ENCODE results near the gene QSER1. TPM values are rescaled to one million over a fixed set of nuclear protein-coding genes. Genes with fewer than 3 reads are reported as not detected.

Gene QSER1
- total and polyA plus RNA-seq, 3 donors from 2014 or later: 18.1 to 42.7 (median 35.4) TPM

GRCh38 chr11:32991427-32991826 is 98.8 kb downstream of the QSER1 start:
- intact Hi-C loops (cut with DNase I; ENCODE audit: low total_unique reads): no loop called here
- H3K9me3 ChIP-seq: no peaks in the 10 kb centered on the region
- no peaks in the 10 kb centered on the region for H3K27me3 ChIP-seq
- DNase-seq: no peak
- no peaks in the 10 kb centered on the region for H3K4me1 ChIP-seq
- no peaks in the 10 kb centered on the region for H3K36me3 ChIP-seq (ENCODE audit: low read depth, missing control alignments)
- 89 to 94% methylated on average over 3 of the region's 3 CpGs for WGBS, 2 donors
- TF ChIP-seq POLR2A (IDR thresholded peaks at IDR 0.05) (no peak), CTCF (IDR thresholded peaks at IDR 0.05) (no peak)
- H3K27ac ChIP-seq: no peak overlapping the region
- no peak overlapping the region for H3K4me3 ChIP-seq

GRCh38 chr11:32991898-32992297 is 99.3 kb downstream of the QSER1 start:
- Histone ChIP-seq H3K9me3 (no peaks in the 10 kb centered on the region), H3K27me3 (no peaks in the 10 kb centered on the region), H3K36me3 (ENCODE audit: low read depth, missing control alignments) (no peaks in the 10 kb centered on the region), H3K27ac (no peak overlapping the region), H3K4me3 (no peak overlapping the region), H3K4me1 (no peaks in the 10 kb centered on the region)
- TF ChIP-seq POLR2A (IDR thresholded peaks at IDR 0.05) (no peak), CTCF (IDR thresholded peaks at IDR 0.05) (no peak)
- intact Hi-C loops (cut with DNase I; ENCODE audit: low total_unique reads): no loop called here
- DNase-seq: no peak

- intact Hi-C loops (cut with DNase I; ENCODE audit: low total_unique reads): no loop called here
- Histone ChIP-seq H3K4me1 (no peaks in the 10 kb centered on the region), H3K27ac (no peak overlapping the region), H3K4me3 (no peak overlapping the region), H3K9me3 (no peaks in the 10 kb centered on the region), H3K27me3 (no peaks in the 10 kb centered on the region), H3K36me3 (ENCODE audit: low read depth, missing control alignments) (no peaks in the 10 kb centered on the region)
- DNase-seq: no peak
- TF ChIP-seq CTCF (IDR thresholded peaks at IDR 0.05) (no peak), POLR2A (IDR thresholded peaks at IDR 0.05) (no peak)
These were observed 107.6 kb downstream of the QSER1 start for GRCh38 chr11:33000181-33000580.

DNA sequence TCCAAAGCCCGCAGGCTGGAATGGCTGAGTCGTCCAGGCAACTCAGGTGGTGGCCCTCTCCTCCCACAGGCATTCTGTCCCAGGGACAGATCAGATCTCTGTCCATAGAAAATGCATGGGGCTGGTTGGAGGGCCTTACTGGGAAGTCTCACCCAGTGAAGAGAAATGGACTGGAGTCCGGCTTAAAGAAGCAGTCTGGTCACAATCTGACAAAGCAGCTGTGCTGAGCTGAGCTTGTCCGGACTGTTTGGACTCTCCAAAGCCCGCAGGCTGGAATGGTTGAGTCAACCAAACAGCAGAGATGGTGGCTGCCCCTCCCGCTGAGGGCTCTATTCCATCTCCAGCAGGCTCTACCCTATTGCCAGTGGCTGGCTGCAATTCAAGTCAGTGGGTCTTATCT is 108.7 kb downstream of the QSER1 start:
- intact Hi-C loops (cut with DNase I; ENCODE audit: low total_unique reads): no loop called here
- H3K4me3 ChIP-seq: no peak overlapping the region
- H3K27me3 ChIP-seq: no peaks in the 10 kb centered on the region
- WGBS, 2 donors: 80 to 97% methylated on average over 6 of the region's 6 CpGs
- no peaks in the 10 kb centered on the region for H3K9me3 ChIP-seq
- H3K4me1 ChIP-seq: no peaks in the 10 kb centered on the region
- DNase-seq: no peak
- no peak for TF ChIP-seq CTCF (IDR thresholded peaks at IDR 0.05)
- no peak for TF ChIP-seq POLR2A (IDR thresholded peaks at IDR 0.05)
- H3K27ac ChIP-seq: no peak overlapping the region
- H3K36me3 ChIP-seq (ENCODE audit: low read depth, missing control alignments): no peaks in the 10 kb centered on the region

DNA sequence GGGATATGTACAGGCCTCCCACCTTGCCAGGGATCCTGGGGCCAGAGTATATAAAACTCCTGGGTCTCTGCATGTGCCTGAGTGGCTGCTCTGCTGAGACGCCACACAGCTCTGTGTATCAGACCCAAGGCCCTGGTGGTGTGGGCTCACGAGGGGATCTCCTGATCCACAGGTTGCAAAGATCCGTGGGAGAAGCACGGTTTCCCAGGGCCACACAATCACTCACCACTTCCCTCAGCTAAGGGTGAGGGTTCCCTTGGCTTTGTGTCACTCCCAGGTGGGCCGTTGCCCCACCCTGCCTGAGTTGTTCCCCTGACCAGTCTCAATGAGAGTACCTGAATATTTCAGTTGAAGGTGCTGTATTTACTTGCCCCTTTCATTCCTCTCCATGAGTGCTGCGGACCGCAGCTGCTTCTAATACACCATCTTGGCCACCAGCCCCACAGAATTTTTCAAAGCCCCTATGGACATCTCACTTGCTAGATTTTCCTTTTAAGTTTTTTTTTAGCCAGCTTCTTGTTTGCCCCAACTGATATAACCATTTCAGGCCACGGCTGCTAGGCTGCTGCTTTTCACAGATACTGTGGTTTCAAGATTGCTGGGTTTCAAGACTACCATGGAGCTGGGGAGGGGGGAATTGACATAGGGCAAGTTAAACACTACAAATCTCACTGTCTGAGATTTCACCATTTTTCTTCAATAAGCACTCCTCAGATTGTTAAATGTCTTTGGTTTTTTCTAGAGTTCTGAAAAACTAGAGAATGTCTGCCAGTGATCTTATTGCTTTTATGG is 109.3 kb downstream of the QSER1 start:
- TF ChIP-seq CTCF (IDR thresholded peaks at IDR 0.05) (no peak), POLR2A (IDR thresholded peaks at IDR 0.05) (no peak)
- no peaks in the 10 kb centered on the region for H3K36me3 ChIP-seq (ENCODE audit: low read depth, missing control alignments)

More for the DNA sequence above, 109.3 kb downstream of the QSER1 start:
- no peaks in the 10 kb centered on the region for H3K9me3 ChIP-seq
- WGBS, 2 donors: 84 to 90% methylated on average over 6 to 8 of the region's 8 CpGs
- H3K27ac ChIP-seq: no peak overlapping the region
- no peak overlapping the region for H3K4me3 ChIP-seq
- no peak for DNase-seq
- intact Hi-C loops (cut with DNase I; ENCODE audit: low total_unique reads): no loop called here
- no peaks in the 10 kb centered on the region for H3K27me3 ChIP-seq
- H3K4me1 ChIP-seq: no peaks in the 10 kb centered on the region

Data from testis (tissue), 3 donors.